HEK293 (cell line): ENCODE results near the gene TMEM119.

Source experiments
- CTCF ChIA-PET: fragments of 350-600 bp; formaldehyde crosslinking; extraction: SDS; loops from one replicate; lab custom pipeline; 2021; ENCODE audit warnings: antibody characterized with exemption; lab: Yijun Ruan, JAX
- POLR2A ChIA-PET: fragments of 300-600 bp; formaldehyde crosslinking; extraction: SDS; loops from one replicate; lab custom pipeline; 2020; ENCODE audit warnings: antibody characterized with exemption, inconsistent platforms; lab: Yijun Ruan, JAX
- H3K27ac ChIP-seq: fragments of 200-500 bp; sonication (Bioruptor generic); 2 replicates; pipeline ENCODE4 v1.5.1; 2014; ENCODE audit warnings: low read depth, low read length, control low read depth, inconsistent platforms; ENCODE audit errors: extremely low read depth
- H3K36me3 ChIP-seq, 2 experiments: fragments of 200-500 bp in 1 of 2; sonication (Bioruptor generic) in 1 of 2; 1 replicate in 1 of 2; 2 replicates in 1 of 2; pipeline ENCODE4 v1.5.1; 2014 to 2017; ENCODE audit warnings: inconsistent platforms in 2 of 2, low read length in 2 of 2; ENCODE audit not compliant: control insufficient read depth in 2 of 2, insufficient read depth in 1 of 2
- H3K4me1 ChIP-seq: fragments of 200-500 bp; sonication (Bioruptor generic); 2 replicates; pipeline ENCODE4 v1.5.1; 2014; ENCODE audit warnings: mild to moderate bottlenecking, low read length, inconsistent platforms; ENCODE audit not compliant: control insufficient read depth, insufficient read depth
- H3K4me3 ChIP-seq: 2 replicates; pipeline ENCODE4 v1.5.1; 2011; ENCODE audit warnings: low read depth, mild to moderate bottlenecking, control low read depth, low read length, moderate library complexity
- H3K9me3 ChIP-seq: fragments of 200-500 bp; sonication (Bioruptor generic); 2 replicates; pipeline ENCODE4 v1.5.1; 2014; ENCODE audit warnings: low read depth, low read length, inconsistent platforms; ENCODE audit not compliant: control insufficient read depth, insufficient read depth
- KLF1 ChIP-seq: fragments of 450-650 bp; formaldehyde crosslinking; IDR thresholded peaks from 2 replicates; pipeline ENCODE4 v1.5.1; 2016; ENCODE audit warnings: missing biosample characterization, missing genetic modification characterization
- SCRT1 ChIP-seq: fragments of 450-650 bp; formaldehyde crosslinking; IDR thresholded peaks from 2 replicates; pipeline ENCODE4 v1.5.1; 2016; ENCODE audit warnings: missing biosample characterization, missing genetic modification characterization, borderline replicate concordance
- TCF7L2 ChIP-seq: IDR thresholded peaks from 2 replicates; pipeline ENCODE4 v1.6.1; 2011; ENCODE audit warnings: low read depth, mild to moderate bottlenecking, inconsistent platforms, low read length, moderate library complexity, borderline replicate concordance
- ZBTB1 ChIP-seq: fragments of 450-650 bp; formaldehyde crosslinking; IDR thresholded peaks from 2 replicates; pipeline ENCODE4 v1.5.1; 2016; ENCODE audit warnings: missing biosample characterization, missing genetic modification characterization
- ZEB2 ChIP-seq: fragments of 450-650 bp; formaldehyde crosslinking; IDR thresholded peaks from 2 replicates; pipeline ENCODE4 v1.5.1; 2016; ENCODE audit warnings: missing biosample characterization, missing genetic modification characterization
- ZNF114 ChIP-seq: fragments of 450-650 bp; formaldehyde crosslinking; IDR thresholded peaks from 2 replicates; pipeline ENCODE4 v1.5.0; 2017; ENCODE audit warnings: missing biosample characterization, missing genetic modification characterization
- ZNF394 ChIP-seq: fragments of 450-650 bp; formaldehyde crosslinking; IDR thresholded peaks from 2 replicates; pipeline ENCODE4 v1.5.1; 2016; ENCODE audit warnings: missing biosample characterization, missing genetic modification characterization, mild to moderate bottlenecking, moderate library complexity, borderline replicate concordance
- ZNF433 ChIP-seq: fragments of 450-650 bp; formaldehyde crosslinking; IDR thresholded peaks from 2 replicates; pipeline ENCODE4 v1.5.1; 2016; ENCODE audit warnings: missing biosample characterization, missing genetic modification characterization, low read depth
- ZNF544 ChIP-seq: fragments of 450-650 bp; formaldehyde crosslinking; IDR thresholded peaks from 2 replicates; pipeline ENCODE4 v1.5.0; 2017; ENCODE audit warnings: missing biosample characterization, missing genetic modification characterization
- ZNF561 ChIP-seq: fragments of 450-650 bp; IDR thresholded peaks from 2 replicates; pipeline ENCODE4 v1.5.1; 2018; ENCODE audit warnings: missing biosample characterization, missing genetic modification characterization, borderline replicate concordance
- ZNF768 ChIP-seq: fragments of 450-650 bp; formaldehyde crosslinking; IDR thresholded peaks from 2 replicates; pipeline ENCODE4 v1.5.1; 2018; ENCODE audit warnings: missing biosample characterization, mild to moderate bottlenecking, missing genetic modification characterization
- ZNF792 ChIP-seq: fragments of 450-650 bp; formaldehyde crosslinking; IDR thresholded peaks from 2 replicates; pipeline ENCODE4 v1.5.1; 2016; ENCODE audit warnings: missing biosample characterization, missing genetic modification characterization
- TF ChIP-seq, protein P1 (sequence below): fragments of 450-650 bp; formaldehyde crosslinking; IDR thresholded peaks from 2 replicates; pipeline ENCODE4 v1.5.0; 2017; ENCODE audit warnings: missing biosample characterization, missing genetic modification characterization, borderline replicate concordance
- TF ChIP-seq, protein P2 (sequence below): fragments of 450-650 bp; formaldehyde crosslinking; IDR thresholded peaks from 2 replicates; pipeline ENCODE4 v1.5.1; 2016; ENCODE audit warnings: missing biosample characterization, missing genetic modification characterization, borderline replicate concordance
- TF ChIP-seq, protein P3 (sequence below): fragments of 450-650 bp; formaldehyde crosslinking; IDR thresholded peaks from 2 replicates; pipeline ENCODE4 v1.5.1; 2016; ENCODE audit warnings: missing biosample characterization, missing genetic modification characterization, borderline replicate concordance
- TF ChIP-seq, protein P4 (sequence below): fragments of 450-650 bp; formaldehyde crosslinking; IDR thresholded peaks from 2 replicates; pipeline ENCODE4 v1.5.1; 2017; ENCODE audit warnings: missing biosample characterization, missing genetic modification characterization

Gene TMEM119

GRCh38 chr12:108627134-108627920 lies 29.4 kb upstream of the TMEM119 start (continued):
- TF ChIP-seq SCRT1 (tag by site-specific recombination) (no peak), ZNF561 (tag by site-specific recombination) (no peak)

DNA sequence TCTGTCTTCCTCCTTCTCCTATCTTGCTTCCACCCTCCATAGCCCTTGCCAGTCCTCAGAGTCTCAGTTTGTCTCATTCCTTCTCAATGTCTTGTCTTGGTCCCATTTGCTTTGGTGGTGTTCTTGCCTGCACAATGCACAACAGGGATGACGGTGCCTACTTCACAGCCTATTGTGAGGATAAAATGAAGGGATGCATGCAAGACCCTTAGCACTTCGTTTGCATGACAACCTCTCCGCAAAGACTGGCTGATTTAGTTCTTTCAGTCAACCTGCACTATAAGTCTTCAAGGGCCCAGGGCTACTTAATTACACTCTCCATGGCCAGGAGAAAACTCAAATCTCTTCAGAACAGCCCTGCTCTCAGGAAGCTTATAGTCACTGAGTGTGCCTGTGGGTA lies 27.3 kb upstream of the TMEM119 start:
- H3K9me3 ChIP-seq: no peaks in the 10 kb centered on the region
- no peaks in the 10 kb centered on the region for H3K36me3 ChIP-seq
- H3K4me3 ChIP-seq: no peak overlapping the region
- TF ChIP-seq, protein P1, sequence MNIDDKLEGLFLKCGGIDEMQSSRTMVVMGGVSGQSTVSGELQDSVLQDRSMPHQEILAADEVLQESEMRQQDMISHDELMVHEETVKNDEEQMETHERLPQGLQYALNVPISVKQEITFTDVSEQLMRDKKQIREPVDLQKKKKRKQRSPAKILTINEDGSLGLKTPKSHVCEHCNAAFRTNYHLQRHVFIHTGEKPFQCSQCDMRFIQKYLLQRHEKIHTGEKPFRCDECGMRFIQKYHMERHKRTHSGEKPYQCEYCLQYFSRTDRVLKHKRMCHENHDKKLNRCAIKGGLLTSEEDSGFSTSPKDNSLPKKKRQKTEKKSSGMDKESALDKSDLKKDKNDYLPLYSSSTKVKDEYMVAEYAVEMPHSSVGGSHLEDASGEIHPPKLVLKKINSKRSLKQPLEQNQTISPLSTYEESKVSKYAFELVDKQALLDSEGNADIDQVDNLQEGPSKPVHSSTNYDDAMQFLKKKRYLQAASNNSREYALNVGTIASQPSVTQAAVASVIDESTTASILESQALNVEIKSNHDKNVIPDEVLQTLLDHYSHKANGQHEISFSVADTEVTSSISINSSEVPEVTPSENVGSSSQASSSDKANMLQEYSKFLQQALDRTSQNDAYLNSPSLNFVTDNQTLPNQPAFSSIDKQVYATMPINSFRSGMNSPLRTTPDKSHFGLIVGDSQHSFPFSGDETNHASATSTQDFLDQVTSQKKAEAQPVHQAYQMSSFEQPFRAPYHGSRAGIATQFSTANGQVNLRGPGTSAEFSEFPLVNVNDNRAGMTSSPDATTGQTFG (tag by site-specific recombination): no peak
- TF ChIP-seq, protein P2, sequence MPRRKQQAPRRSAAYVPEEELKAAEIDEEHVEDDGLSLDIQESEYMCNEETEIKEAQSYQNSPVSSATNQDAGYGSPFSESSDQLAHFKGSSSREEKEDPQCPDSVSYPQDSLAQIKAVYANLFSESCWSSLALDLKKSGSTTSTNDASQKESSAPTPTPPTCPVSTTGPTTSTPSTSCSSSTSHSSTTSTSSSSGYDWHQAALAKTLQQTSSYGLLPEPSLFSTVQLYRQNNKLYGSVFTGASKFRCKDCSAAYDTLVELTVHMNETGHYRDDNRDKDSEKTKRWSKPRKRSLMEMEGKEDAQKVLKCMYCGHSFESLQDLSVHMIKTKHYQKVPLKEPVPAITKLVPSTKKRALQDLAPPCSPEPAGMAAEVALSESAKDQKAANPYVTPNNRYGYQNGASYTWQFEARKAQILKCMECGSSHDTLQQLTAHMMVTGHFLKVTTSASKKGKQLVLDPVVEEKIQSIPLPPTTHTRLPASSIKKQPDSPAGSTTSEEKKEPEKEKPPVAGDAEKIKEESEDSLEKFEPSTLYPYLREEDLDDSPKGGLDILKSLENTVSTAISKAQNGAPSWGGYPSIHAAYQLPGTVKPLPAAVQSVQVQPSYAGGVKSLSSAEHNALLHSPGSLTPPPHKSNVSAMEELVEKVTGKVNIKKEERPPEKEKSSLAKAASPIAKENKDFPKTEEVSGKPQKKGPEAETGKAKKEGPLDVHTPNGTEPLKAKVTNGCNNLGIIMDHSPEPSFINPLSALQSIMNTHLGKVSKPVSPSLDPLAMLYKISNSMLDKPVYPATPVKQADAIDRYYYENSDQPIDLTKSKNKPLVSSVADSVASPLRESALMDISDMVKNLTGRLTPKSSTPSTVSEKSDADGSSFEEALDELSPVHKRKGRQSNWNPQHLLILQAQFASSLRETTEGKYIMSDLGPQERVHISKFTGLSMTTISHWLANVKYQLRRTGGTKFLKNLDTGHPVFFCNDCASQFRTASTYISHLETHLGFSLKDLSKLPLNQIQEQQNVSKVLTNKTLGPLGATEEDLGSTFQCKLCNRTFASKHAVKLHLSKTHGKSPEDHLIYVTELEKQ (tag by site-specific recombination): no peak
- TF ChIP-seq ZNF433 (no peak), ZNF394 (tag by site-specific recombination) (no peak)
- no peaks in the 10 kb centered on the region for H3K4me1 ChIP-seq
- POLR2A ChIA-PET: no interaction called here
- CTCF ChIA-PET: interaction anchor here (0.6 kb wide), 1 partner anchor 23 kb away, joined by 4 read pairs; no protein-coding TSS in a partner anchor
- no peak overlapping the region for H3K27ac ChIP-seq

DNA sequence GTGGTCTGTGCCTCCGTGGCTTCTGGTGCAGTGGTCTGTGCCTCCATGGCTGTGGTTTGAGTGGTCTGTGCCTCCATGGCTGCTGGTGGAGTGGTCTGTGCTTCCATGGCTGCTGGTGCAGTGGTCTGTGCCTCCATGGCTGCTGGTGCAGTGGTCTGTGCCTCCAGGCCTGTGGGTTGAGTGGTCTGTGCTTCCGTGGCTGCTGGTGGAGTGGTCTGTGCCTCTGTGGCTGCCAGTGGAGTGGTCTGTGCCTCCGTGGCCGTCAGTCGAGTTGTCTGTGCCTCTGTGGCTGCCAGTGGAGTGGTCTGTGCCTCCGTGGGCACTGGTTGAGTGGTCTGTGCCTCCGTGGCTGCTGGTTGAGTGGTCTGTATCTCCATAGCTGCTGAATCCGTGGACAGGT lies 25.7 kb upstream of the TMEM119 start:
- H3K27ac ChIP-seq: no peak overlapping the region
- ChIA-PET POLR2A (no interaction called here), CTCF (no interaction called here)
- no peaks in the 10 kb centered on the region for H3K36me3 ChIP-seq
- H3K4me3 ChIP-seq: no peak overlapping the region
- H3K4me1 ChIP-seq: no peaks in the 10 kb centered on the region
- TF ChIP-seq KLF1 (tag by site-specific recombination): no peak
- TF ChIP-seq, protein P3, sequence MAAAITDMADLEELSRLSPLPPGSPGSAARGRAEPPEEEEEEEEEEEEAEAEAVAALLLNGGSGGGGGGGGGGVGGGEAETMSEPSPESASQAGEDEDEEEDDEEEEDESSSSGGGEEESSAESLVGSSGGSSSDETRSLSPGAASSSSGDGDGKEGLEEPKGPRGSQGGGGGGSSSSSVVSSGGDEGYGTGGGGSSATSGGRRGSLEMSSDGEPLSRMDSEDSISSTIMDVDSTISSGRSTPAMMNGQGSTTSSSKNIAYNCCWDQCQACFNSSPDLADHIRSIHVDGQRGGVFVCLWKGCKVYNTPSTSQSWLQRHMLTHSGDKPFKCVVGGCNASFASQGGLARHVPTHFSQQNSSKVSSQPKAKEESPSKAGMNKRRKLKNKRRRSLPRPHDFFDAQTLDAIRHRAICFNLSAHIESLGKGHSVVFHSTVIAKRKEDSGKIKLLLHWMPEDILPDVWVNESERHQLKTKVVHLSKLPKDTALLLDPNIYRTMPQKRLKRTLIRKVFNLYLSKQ (tag by site-specific recombination): no peak
- TF ChIP-seq ZBTB1: no peak
- no peak for TF ChIP-seq TCF7L2
- no peak for TF ChIP-seq ZNF792
- no peak for TF ChIP-seq ZNF114 (tag by site-specific recombination)
- no peak for TF ChIP-seq ZNF544
- TF ChIP-seq ZNF768 (tag by site-specific recombination): no peak
- TF ChIP-seq, protein P1 (tag by site-specific recombination): no peak
- TF ChIP-seq ZEB2 (tag by site-specific recombination): no peak
- TF ChIP-seq, protein P4, sequence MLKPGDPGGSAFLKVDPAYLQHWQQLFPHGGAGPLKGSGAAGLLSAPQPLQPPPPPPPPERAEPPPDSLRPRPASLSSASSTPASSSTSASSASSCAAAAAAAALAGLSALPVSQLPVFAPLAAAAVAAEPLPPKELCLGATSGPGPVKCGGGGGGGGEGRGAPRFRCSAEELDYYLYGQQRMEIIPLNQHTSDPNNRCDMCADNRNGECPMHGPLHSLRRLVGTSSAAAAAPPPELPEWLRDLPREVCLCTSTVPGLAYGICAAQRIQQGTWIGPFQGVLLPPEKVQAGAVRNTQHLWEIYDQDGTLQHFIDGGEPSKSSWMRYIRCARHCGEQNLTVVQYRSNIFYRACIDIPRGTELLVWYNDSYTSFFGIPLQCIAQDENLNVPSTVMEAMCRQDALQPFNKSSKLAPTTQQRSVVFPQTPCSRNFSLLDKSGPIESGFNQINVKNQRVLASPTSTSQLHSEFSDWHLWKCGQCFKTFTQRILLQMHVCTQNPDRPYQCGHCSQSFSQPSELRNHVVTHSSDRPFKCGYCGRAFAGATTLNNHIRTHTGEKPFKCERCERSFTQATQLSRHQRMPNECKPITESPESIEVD (tag by site-specific recombination): no peak
- H3K9me3 ChIP-seq: no peaks in the 10 kb centered on the region
